Body of pancreas (tissue), 4 donors: Measurements from ENCODE around the gene ZBTB48. TPM values are rescaled to one million over a fixed set of nuclear protein-coding genes. Genes with fewer than 3 reads are reported as not detected.

Source experiments
- ATAC-seq: fragments of 150-250 bp; one replicate; pipeline ENCODE4 v1.9.1; 2016
- DNase-seq, 4 donors: peaks; one replicate each; pipeline ENCODE4 v3.0.0-alpha.2; 2019
- H3K27ac ChIP-seq, 4 donors: fragments of 200-600 bp; sonication (generic); 1 replicate in 3 of 4; 2 replicates in 1 of 4; pipeline versions ENCODE4 v1.5.1 to v1.6.1; 2016 to 2019; ENCODE audit warnings: mild to moderate bottlenecking in 1 of 4, mixed read lengths in 1 of 4, moderate library complexity in 1 of 4
- H3K27me3 ChIP-seq, 2 donors: fragments of 200-600 bp; sonication (generic); one replicate each; pipeline ENCODE4 v1.6.0; 2016; ENCODE audit warnings: mild to moderate bottlenecking in 1 of 2
- H3K36me3 ChIP-seq, 2 donors: fragments of 200-600 bp; sonication (generic); replicated peaks in 1 of 2; 2 replicates each; pipeline ENCODE4 v1.5.1; 2016; ENCODE audit warnings: low read depth in 2 of 2; ENCODE audit not compliant: insufficient read depth in 1 of 2
- H3K4me1 ChIP-seq: fragments of 200-600 bp; sonication (generic); one replicate; pipeline ENCODE4 v1.6.0; 2016
- H3K4me3 ChIP-seq, 2 donors: fragments of 200-600 bp; sonication (generic); 1 replicate in 1 of 2; 2 replicates in 1 of 2; pipeline ENCODE4 v1.5.1; 2016 to 2019
- H3K9me3 ChIP-seq, 3 donors: fragments of 200-600 bp; sonication (generic); 1 replicate in 2 of 3; 2 replicates in 1 of 3; pipeline ENCODE4 v1.5.1; 2016
- POLR2A ChIP-seq, 3 donors: fragments of 450-650 bp; IDR thresholded peaks; one replicate each; pipeline ENCODE4 v1.6.1; 2016; ENCODE audit warnings: antibody characterized with exemption in 3 of 3, mild to moderate bottlenecking in 2 of 3
- WGBS, 2 donors: methylation state at CpG; one replicate each; pipeline ENCODE4 v1.1.5; 2017; 5-methylcytosine and 5-hydroxymethylcytosine counted together
- intact Hi-C: fragments of 100-400 bp; cut with DNase I; formaldehyde crosslinking; loops from one replicate; pipeline ENCODE4 v1.15.1; 2023
- total RNA-seq, 2 donors: library from RNA; depleted of rRNA; stranded (reverse); fragments of >200 nt; gene quantifications; one replicate each; pipeline ENCODE4 v1.1.0, GENCODE V29; 2016
- TF ChIP-seq, protein P1 (sequence below), 7 experiments: fragments of 450-650 bp in 4 of 7; fragments of 200-600 bp in 3 of 7; sonication (generic) in 3 of 7; IDR thresholded peaks; one replicate each; pipeline ENCODE4 v1.5.1; 2016 to 2019; ENCODE audit warnings: antibody characterized with exemption in 7 of 7

Gene ZBTB48
- total RNA-seq, 2 donors from 2014 or later: 17.4 to 37.6 TPM

- H3K4me1 ChIP-seq: peaks cover 7% of the 10 kb centered on the region
- H3K9me3 ChIP-seq: no peaks in the 10 kb centered on the region
- H3K27ac ChIP-seq: no peak overlapping the region
- ATAC-seq (no peak), DNase-seq (no peak)
- H3K4me3 ChIP-seq: no peak overlapping the region
- WGBS, 2 donors: 86 to 94% methylated on average over 4 of the region's 4 CpGs
- H3K27me3 ChIP-seq: no peaks in the 10 kb centered on the region
- TF ChIP-seq, protein P1, sequence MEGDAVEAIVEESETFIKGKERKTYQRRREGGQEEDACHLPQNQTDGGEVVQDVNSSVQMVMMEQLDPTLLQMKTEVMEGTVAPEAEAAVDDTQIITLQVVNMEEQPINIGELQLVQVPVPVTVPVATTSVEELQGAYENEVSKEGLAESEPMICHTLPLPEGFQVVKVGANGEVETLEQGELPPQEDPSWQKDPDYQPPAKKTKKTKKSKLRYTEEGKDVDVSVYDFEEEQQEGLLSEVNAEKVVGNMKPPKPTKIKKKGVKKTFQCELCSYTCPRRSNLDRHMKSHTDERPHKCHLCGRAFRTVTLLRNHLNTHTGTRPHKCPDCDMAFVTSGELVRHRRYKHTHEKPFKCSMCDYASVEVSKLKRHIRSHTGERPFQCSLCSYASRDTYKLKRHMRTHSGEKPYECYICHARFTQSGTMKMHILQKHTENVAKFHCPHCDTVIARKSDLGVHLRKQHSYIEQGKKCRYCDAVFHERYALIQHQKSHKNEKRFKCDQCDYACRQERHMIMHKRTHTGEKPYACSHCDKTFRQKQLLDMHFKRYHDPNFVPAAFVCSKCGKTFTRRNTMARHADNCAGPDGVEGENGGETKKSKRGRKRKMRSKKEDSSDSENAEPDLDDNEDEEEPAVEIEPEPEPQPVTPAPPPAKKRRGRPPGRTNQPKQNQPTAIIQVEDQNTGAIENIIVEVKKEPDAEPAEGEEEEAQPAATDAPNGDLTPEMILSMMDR (IDR thresholded peaks at IDR 0.05): no peak
- TF ChIP-seq POLR2A (IDR thresholded peaks at IDR 0.05): no peak
- intact Hi-C loops: no loop called here
- peaks cover 0 to 10% of the 10 kb centered on the region in 2 donors for H3K36me3 ChIP-seq
Observed at GRCh38 chr1:6619045-6619444, 39.3 kb downstream of the ZBTB48 start.

DNA sequence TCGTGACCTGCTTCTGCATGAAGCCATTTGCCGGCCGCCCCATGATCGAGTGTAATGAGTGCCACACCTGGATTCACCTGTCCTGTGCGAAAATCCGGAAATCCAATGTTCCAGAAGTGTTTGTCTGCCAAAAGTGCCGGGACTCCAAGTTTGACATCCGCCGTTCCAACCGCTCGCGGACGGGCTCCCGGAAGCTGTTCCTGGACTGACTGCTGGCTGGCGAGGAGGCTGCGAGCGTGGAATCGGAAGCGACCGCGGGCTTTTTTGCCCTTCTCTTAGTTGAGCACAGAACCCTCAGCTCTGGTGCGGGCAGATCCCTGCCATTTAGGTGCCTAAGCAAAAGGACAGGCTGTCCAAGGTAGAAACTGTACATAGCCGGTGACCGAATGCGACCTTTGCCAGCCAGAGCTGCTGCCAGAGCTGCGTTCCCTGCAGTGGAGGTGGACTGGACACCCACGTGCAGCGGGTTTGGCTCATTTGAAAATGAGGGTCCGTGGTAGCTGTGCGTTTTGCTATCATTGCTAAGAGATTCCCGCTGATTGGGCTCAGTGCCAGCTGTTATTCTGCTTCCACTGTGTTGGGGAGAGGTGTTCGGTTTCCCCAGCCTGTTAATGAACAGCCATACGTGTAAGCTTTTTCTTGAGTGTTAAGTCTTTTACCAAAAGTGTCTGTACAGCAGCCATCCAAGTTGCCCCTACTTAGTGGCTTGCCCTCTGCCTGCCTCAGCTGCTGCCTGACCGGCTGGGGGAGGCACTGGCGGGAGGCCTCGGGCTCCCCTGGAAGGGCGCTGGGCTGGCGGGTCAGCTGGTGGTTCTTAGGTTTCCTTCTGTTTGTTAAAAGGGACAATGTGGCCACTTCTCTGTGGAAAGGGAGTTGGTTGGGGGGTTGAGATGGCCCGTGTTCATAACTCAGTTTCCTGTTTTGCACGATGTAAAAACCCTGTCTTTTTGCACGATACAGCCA, 41.9 kb downstream of the ZBTB48 start:
- WGBS, 2 donors: 90 to 94% methylated on average over 30 to 41 of the region's 41 CpGs
- H3K36me3 ChIP-seq: peaks cover 0 to 10% of the 10 kb centered on the region in 2 donors
- ATAC-seq: no peak
- H3K27me3 ChIP-seq: no peaks in the 10 kb centered on the region
- H3K4me3 ChIP-seq: no peak overlapping the region
- TF ChIP-seq, protein P1 (IDR thresholded peaks at IDR 0.05): no peak
- TF ChIP-seq POLR2A (IDR thresholded peaks at IDR 0.05): no peak
- intact Hi-C loops: no loop called here
- peaks cover 16% of the 10 kb centered on the region for H3K4me1 ChIP-seq
- H3K27ac ChIP-seq: no peak overlapping the region
- no peak for DNase-seq
- H3K9me3 ChIP-seq: no peaks in the 10 kb centered on the region

DNA sequence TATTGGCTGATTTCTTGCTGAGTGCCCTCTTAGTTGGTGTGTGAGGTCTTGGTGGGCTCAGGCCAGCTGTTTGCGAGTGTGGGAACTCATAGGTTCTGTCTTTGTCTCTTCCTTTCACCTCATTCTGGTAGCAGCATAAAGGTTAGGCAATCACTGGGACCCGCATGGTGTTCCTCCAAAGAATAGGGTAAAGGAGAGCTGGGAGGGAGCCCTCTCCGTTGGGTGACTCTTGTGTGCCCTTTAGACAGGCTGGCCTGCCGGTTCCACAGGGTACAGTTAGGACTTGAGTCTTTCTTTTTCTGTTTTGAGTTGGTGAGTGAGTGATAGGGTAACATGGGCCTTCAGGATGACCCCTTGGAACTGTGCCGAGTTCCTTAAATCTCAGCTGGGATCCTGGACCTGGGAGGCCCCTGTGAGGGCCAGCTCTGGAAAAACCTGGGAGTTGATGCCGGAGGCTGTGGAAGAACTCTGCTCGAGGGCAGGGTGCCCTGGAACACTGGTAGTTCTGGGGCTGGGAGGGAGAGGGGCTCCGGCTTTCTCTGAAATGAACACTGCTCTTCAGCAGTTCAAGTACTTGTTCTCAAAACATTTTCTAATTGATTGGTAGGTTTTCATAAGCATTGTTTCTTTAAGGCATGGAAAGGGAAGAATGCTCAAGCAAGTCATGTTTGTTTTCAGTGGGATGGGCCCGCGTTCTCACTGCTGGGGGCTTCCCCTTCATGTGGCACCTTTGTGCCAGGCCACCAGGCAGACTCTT, 42.8 kb downstream of the ZBTB48 start:
- TF ChIP-seq POLR2A (IDR thresholded peaks at IDR 0.05): no peak
- TF ChIP-seq, protein P1 (IDR thresholded peaks at IDR 0.05): no peak
- DNase-seq: no peak
- no peak overlapping the region for H3K27ac ChIP-seq
- peaks cover 25% of the 10 kb centered on the region for H3K4me1 ChIP-seq
- intact Hi-C loops: no loop called here
- H3K36me3 ChIP-seq: peaks cover 0 to 10% of the 10 kb centered on the region in 2 donors
- 89 to 96% methylated on average over 7 to 10 of the region's 10 CpGs for WGBS, 2 donors
- H3K27me3 ChIP-seq: no peaks in the 10 kb centered on the region
- H3K4me3 ChIP-seq: no peak overlapping the region
- no peaks in the 10 kb centered on the region for H3K9me3 ChIP-seq
- ATAC-seq: no peak

GRCh38 chr1:6623269-6623965, 43.6 kb downstream of the ZBTB48 start:
- peaks cover 27% of the 10 kb centered on the region for H3K4me1 ChIP-seq
- H3K36me3 ChIP-seq: peaks cover 0 to 10% of the 10 kb centered on the region in 2 donors
- no peak overlapping the region for H3K4me3 ChIP-seq
- TF ChIP-seq, protein P1 (IDR thresholded peaks at IDR 0.05): no peak
- TF ChIP-seq POLR2A (IDR thresholded peaks at IDR 0.05): no peak
- H3K27ac ChIP-seq: no peak overlapping the region
- DNase-seq (no peak), ATAC-seq (no peak)
- intact Hi-C loops: no loop called here
- no peaks in the 10 kb centered on the region for H3K27me3 ChIP-seq
- 81 to 84% methylated on average over 14 of the region's 14 CpGs for WGBS, 2 donors
- H3K9me3 ChIP-seq: no peaks in the 10 kb centered on the region
